Superior temporal gyrus (tissue), 1 donor: ENCODE data around the gene VRK2.

Experiments used
- DNase-seq: peaks from one replicate; pipeline ENCODE4 v3.0.0-alpha.2; 2016; ENCODE audit errors: extremely low spot score

VRK2 gene

DNA sequence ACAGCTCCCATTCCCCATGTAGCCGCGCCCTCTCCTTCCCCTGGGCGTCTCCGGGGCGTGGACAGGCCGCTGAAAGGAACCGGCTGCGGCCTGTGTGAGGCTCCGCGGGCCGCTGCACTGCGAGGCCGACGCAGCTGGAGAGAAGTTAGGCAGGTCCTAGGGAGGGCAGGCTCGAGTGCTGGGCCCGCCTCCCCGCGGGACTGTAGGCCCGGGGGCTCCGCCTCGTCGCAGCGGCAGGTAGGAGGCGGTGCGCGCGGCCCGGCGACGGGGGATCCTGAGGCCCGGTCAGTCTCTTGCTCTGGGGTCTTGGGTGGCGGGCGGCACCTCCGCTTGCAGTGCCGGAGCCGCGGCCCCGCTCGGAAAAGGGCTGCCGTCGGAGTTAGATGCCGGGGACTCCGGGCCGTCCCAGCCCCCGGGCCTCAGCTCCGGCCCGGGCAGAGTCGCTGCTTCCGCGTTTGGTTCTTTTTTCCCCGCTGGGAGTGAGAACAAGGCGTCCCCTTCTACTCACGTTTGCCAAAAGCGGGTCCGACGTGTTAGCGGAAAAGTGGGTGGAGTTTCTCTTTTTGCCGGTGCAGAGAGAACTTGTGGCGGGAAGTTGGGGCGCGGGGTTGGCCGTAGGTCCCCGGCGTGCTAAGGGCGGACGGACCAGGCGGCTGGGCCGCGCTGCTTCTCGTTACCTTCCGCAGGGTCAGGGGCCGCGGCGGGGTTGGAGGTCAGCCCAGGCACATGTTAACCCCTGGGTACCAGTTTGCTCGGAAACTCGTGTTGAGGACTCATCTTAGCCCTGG, at the start of gene VRK2:
TSS of gene VRK2 (plus strand) at position 222 of the 788 bp plus-strand sequence. CDS start 2,026 bp downstream, outside the sequence.
- peak; percentile 51 for DNase-seq

DNA sequence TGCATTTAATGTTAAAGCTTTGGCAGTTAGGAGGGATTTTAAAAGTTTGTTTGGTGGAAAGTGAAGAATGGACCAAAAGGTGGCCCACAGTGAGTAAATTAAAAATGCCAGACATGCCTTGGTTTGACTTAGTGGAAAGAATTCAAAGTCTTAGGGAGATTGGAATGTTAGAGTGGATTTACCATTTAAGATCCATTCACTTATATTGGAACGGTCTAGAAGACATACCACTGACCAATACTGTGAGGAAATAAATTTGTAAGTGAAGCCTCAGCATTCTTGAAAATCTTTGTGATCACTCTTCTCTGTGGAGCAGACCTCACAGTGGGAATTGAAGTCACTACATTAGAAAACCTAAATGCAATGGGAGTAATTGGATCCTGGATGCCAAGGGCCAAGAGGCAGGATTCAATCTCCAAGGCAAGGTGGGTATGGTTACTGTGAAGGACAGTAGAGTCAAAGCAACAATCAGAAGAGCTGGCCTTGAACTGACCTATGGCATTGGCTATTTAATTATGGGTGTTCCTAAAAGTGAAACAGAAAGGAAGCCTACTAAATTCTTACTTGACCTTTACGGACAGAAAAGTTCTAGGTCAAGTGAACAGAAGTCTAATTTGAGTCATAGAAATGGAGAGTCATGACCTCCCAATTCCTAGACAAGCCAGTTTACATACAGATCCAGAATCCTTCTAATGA, 40.2 kb upstream of the VRK2 start:
- DNase-seq: no peak

DNA sequence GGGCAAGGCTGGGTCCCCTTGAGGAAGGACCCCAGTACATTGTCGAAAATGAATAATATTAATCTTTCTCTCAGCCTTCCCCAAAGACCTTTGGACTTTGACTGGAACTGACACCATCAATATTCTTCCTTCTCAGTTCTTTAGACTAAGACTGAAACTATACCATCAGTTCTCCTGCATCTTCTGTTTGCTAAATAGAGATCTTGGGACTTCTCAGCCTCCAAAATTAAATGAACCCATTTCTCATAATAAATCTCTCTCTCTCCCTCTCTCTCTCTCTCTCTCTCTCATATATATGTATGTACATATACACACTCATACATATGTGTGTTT, 39.7 kb upstream of the VRK2 start:
- no peak for DNase-seq

DNA sequence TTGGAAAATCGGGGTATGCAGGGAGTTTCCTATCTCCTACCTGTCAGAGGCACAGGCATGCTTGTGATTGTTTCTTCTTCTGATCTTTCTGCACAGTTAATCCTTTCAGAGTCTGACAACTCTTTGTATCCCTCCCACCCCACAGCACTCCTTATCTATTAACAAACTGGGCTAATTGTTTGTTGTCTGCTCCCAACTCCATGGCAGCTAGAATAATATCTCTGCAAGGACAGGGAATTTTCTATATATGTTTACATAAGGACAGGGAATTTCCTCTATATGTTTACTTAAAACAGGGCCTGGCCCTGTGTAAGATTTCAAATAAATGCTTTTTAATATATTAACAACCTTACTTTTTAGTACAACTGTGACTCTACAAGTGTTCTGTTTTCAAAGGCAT, 36.0 kb upstream of the VRK2 start:
- no peak for DNase-seq

DNA sequence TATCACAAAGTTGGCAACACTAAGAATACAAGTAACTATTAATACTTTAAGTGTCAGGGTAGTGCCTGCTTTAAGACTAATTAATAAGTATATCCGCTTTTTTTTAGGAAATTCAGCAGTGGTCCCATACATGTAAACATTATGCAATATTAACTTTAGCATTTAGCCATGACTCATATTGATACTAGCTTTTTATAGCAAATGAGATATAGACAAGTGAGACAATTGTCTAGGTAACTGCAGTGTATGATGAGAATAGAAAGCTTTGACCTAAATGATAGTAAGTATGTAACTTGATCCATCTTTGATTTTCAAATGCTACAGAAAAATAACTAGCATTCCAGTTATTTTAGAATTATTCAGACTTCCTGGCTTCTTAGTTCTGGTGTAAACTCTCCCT, 27.4 kb upstream of the VRK2 start:
- DNase-seq: no peak

DNA sequence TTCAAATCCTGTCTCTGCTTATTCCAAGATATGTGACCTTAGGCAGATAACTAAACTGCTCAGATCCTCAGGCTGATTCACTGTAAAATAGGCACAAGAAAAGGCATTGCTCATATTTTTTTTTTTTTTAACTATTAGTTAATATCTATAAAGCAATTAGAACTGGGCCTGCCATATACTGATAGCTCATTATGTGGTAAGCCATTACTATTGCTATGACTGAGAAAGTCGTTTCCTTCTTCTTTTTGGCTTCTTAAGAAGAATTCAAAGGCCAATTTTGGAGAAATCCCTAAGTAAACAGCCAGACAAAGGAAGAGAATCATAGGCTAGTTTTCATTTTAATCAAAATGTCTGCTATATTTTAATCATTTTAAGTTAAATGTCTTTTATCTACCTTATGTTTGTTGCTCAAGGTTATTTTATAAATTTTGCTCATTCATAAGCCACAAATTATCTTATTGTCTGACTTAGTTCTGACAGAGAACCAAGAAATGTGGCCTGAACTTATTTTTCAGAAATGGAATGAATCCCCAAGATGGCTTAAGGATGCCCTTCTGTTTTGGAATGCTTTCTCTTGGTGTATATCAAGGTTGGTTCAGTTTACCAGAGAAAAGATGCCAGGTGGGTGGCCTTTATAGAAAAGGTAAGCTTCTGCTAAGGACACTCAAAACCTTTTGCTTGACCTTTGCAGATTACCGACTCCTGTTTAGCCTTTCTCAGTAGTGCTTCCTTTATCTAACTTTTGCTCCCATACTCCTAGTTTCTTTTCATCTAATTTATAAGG, 21.3 kb upstream of the VRK2 start:
- DNase-seq: no peak

DNA sequence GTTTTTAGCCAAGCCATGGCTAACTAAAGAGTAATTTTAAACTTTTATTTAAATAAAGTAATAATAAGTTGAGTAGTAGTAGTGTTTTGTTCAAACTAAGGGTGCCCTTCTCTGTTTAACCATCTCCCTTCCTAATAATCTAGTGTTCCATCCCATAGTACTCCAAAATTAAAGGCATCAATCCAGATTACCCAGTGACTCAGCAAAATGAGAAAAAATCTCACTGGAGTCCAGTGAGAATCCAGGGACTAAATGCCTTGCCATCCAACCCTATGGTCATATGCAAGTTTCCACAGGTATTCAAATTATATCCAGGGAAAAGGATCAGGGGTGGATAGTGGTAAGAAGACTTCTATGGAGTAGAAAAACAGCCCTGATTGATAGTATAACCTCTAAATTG, 19.6 kb upstream of the VRK2 start:
- no peak for DNase-seq

DNA sequence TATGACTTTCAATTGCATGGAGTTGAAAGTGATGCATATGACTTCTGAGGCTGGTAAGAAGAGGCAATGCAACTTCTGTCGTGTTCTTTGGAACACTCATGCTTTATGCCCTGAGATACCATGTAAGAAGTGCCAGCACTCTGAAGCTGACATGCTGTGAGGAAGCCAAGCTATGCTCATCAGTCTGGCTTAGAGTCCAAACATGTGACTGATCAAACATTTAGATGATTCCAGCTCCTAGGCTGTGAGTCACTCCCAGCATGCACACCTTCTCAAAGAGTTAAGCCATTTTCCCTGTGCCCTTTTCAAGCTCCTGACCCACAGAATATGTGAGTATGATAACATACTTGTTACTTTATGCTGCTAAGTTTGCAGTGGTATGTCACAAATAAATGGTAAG, 15.8 kb upstream of the VRK2 start:
- DNase-seq: no peak

DNA sequence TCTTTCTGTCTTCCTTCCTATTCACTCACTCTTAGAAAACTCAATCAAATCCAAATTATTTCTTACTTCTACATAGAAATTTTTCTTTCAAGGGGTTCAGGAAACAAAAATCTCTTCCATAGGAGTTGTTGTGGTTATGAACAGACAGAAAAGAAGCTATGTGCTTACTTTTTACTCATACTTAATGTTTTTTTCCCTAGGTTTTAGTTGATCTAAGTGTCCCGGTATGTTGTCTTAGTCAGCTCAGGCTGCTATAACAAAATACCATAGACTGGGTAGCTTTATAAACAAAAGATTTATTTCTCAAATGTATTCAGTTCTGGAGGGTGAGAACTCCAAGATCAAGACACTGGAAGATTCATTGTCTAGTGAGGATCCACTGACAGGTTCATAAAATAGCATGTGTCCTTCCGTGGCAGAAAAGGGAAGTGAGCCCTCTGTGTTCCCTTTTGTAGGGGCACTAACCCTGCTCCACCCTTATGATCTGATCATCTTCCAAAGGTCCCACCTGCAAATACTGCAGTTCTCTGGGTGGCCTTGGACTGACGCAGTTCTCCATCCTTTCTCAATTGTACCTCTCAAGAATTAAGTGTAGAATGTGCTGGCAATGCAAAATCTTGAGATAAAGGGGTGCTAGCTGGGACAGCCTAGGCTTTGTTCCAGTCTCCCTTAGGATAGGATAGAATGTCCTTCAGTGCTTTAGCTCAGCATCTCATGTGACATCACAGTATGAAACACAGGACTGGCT, 14.4 kb upstream of the VRK2 start:
- no peak for DNase-seq

DNA sequence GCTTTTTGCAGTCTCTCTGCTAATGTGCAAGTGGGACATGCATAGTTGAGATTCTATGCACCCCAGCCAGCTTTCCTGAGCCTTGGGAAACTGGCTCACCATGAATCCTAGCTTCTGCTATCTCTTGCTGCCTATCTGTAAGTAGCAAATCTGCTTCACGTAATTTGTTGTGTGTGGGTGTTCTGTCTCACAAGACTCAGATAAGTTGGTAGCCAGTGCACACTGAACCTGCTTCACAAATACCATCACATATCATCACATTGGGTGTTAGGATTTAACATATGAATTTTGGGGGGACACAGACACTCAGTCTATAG, 13.9 kb upstream of the VRK2 start:
- DNase-seq: no peak

DNA sequence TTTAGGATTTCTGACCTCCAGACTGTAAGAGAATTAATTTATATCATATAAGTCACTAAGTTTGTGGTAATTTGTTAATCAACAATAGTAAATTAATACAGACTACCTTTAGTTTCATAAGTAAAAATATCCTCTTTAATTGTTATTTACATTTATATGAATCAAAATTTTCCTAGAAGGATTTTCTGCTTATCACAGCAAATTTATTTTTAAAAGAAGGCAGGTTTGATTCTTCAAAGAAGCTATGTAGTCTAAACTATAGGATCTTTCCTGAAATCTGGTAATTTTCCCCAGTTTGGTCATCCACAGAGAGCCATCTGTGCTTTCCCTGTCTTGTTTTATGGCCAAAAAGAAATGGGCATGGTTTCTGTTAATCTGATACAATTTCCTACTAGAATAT, 13.1 kb upstream of the VRK2 start:
- no peak for DNase-seq

DNA sequence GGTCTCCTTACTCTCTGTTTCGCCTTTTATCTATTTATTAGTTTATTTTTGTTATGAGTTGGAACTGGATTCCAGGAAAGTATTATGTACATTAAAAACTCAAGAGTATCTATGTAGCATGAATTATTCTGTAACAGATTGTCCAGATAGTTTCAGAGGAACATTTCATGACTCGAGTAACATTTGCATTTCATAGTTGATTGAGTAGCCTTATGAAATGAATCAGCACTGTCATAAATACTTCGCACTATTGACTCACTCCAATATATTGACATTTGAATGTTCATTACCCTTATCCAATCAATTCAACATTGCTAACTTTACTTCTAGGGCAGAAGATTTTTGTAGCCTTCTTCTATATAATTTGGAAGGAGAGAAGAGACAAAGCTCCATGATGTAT, 11.3 kb upstream of the VRK2 start:
- DNase-seq: no peak

DNA sequence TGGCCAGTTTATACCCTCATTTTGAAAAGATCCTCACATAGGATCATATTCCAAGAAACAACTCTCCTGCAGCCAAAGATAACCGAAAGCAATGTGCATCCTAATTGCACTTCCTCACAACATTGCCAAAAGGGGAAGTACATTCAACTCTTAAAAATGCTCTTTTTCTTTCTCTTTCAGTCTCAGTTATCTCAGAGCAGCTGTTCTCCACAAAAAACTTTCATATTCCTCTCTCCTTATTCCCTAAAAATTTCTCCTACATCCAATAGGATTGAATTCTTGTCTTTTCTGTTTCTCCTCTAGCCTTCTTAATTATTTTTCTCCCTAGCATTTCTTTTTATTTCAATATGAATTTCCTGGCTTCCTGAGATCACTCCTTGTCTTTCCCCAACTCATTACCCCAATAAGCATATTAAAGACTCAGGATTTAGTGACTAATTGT, 7.4 kb upstream of the VRK2 start:
- DNase-seq: peak; percentile 24

DNA sequence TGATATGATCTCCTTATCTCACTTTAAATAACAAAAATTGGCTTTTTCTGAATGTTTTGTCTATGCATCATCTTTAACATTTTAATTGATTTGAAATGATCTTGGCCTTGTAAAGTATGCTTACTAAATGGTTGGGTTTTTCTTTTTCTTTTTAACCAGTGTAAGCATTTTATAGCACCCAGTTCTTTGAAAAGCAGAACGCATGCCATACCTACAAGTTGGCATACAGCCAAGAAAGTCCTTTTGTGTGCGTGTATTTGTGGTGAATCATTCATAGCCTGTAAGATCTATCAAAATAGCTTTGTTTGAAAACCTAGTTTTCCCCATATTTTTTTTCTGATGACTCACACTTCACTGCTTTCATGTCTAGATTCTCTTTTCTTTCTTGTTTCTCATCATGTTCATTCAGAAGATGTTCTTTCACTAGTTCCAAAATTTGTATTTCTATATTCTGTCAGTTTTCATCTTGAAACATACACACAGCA, 4.1 kb upstream of the VRK2 start:
- peak; percentile 36 for DNase-seq

DNA sequence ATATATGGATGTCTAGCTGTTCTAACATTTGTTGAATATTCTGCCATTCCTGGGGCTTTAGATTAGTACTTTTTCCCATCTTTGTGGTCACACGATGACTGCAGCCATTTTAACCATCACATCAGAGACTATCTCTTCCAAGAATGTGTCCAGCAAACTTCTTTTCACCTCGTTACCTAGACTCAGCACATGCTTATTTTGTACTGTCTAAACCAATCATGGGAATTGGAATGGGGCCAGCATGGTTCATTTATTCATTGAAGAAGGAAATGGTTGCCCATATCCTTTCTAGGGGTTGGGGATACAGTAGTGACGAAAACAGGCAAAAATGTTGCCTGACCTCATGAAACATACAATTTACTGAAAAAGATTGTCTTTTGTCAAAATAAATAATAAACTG, 2.5 kb upstream of the VRK2 start:
- DNase-seq: no peak

DNA sequence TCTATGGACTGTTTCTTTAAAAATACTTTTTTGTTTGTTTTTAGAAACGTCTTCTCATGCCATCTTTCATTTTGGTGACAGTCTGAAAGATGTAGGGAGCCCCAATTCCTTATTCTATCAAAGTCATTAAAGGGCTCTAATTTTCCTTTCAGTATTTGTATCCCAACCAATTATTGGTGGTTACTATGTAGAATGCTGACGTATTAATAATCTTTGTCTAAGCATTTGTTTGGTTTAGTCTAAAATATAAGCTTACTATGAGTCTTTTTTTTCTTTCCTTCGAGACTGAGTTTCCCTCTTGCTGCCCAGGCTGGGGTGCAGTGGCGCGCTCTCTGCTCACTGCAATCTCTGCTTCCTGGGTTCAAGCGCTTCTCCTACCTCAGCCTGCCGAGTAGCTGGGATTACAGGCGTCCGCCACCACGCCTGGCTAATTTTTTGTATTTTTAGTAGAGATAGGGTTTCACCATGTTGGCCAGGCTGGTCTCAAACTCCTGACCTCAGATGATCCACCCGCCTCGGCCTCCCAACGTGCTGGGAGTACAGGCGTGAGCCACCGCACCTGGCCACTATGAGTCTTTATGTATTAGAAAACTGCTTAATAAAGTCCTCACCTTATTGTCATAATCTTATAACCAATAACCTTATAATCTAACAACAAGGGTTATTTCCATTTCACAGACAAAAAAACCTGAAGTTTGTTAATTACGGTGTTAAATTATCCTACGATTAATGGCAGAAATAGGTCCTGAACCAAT, 849 bp upstream of the VRK2 start:
- DNase-seq: no peak

DNA sequence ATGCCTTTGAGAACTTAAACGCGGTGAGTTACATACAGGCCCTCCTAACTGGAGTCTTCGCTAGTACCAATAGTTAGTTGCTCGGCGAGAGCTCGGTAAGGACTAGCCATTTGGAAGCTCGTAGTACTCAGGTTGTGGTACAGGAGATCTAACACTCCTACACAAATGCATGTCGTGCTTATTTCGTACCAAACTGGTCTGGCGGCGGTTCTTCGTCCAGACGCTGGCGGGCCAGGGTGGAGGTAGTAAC, 346 bp upstream of the VRK2 start:
- peak; percentile 58 for DNase-seq

DNA sequence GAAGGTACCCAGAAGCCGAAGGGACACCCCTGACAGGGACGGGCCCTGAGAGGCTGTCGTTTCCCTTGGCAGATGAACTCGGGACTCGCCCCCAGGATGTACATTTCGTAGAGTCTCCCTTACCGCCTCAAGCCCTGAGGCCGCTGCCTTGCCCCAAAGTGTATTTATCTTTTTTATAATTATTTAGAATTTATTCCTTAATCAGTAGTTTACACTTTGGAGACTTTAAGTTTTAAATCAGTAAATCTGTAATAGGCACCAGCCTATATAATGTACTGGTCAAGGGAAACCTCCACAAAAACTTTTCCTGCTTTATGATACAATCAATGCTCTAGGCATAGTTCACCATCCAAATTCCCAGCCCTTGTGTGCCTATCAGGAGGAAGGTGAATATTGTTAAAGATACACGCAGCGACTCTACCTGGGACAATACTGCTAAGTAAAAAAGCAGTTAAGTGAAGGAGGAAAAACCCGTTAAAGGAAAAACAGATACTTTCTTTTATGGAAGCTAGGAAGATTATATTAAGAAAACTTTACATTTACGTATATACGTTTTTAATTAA, 848 bp downstream of the VRK2 start:
- peak; percentile 44 for DNase-seq

DNA sequence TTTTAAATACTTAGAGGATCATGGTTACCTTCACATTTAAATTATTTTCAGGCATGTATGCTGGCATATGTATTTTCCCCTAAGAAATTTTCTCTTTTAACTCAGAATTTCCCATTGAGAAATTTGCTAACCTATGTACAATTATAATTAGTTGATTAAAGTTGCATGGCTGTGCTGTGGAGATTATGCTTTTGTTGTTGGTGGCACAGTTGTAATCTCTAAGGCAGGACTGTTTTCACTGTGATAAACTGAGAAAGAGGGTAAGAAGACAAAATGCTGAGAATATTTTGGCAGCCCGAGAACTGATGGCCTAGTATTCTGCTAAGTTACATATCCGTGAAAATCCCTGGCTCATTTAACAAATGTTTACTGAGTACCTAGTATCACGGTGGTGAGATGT, 1.4 kb downstream of the VRK2 start:
- DNase-seq: peak; percentile 24

DNA sequence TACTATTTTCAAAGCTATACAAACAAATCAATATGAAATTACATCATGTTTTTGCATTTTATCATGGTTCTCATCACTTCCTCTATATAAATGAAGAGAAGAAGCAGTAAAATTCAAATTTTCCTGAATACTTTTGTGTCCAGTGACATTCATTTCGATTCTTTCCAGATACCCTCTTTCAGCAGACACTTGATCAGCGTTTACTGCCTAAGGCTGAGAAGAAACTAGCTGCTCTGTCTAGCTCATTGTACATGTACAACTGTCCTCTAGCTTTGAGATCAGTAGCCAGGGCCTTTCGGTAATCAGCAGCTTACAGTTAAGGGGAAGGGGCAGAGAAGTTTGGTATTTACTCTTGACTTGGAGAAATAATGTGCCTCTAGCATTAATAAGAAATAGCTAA, 4.8 kb downstream of the VRK2 start:
- DNase-seq: peak; percentile 50

DNA sequence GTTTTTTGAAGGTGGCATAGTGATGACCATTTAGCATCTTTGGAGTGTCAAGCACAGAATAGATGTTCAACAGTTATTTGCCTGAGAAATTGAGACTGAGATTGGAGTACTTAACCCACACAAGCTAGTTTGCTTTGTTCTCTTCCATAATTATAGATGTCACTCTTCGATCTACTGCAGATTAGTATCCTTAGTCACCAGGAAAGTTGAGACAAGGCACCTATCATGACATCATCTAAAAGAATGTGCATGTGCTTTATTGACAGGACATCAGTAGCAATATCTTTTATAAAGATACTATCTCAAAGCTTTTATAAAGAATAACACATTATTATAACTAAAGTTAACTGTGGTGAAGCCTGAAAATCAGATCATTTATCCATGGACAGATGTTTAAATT, 6.4 kb downstream of the VRK2 start:
- no peak for DNase-seq
